HCT116 (cell line): ENCODE data around the gene RAB3GAP2.

Experiments
- ATF3 ChIP-seq: IDR thresholded peaks from 2 replicates; pipeline ENCODE4 v1.6.1; 2012
- CEBPB ChIP-seq: IDR thresholded peaks from 2 replicates; pipeline ENCODE4 v1.6.1; 2012; ENCODE audit warnings: low read depth
- EZH2 ChIP-seq: fragments of 200-600 bp; sonication (generic); IDR thresholded peaks from 2 replicates; pipeline ENCODE4 v1.6.1; 2017; ENCODE audit warnings: antibody characterized with exemption, mixed run types
- EZH2phosphoT487 ChIP-seq: fragments of 200-600 bp; IDR thresholded peaks from 2 replicates; pipeline ENCODE4 v1.6.1; 2018; ENCODE audit warnings: antibody characterized with exemption, borderline replicate concordance
- FOSL1 ChIP-seq: IDR thresholded peaks from 2 replicates; pipeline ENCODE4 v1.6.1; 2012; ENCODE audit warnings: low read depth
- POLR2A ChIP-seq: IDR thresholded peaks from 2 replicates; pipeline ENCODE4 v1.7.0; 2011; ENCODE audit warnings: borderline replicate concordance; ENCODE audit not compliant: insufficient read depth, insufficient read length; ENCODE audit errors: extremely low read depth
- POLR2AphosphoS5 ChIP-seq: IDR thresholded peaks from 2 replicates; pipeline ENCODE4 v1.6.1; 2011; ENCODE audit warnings: mild to moderate bottlenecking, low read depth, low read length, moderate library complexity
- RAD21 ChIP-seq: IDR thresholded peaks from 2 replicates; pipeline ENCODE4 v1.6.1; 2012; ENCODE audit warnings: low read depth, mild to moderate bottlenecking
- REST ChIP-seq: IDR thresholded peaks from 2 replicates; pipeline ENCODE4 v1.6.1; 2012; ENCODE audit warnings: low read depth
- TCF7L2 ChIP-seq: IDR thresholded peaks from 2 replicates; pipeline ENCODE4 v1.7.0; 2011; ENCODE audit warnings: borderline replicate concordance, inconsistent platforms; ENCODE audit not compliant: insufficient read depth, insufficient read length; ENCODE audit errors: extremely low read depth
- YY1 ChIP-seq: IDR thresholded peaks from 2 replicates; pipeline ENCODE4 v1.6.1; 2011; ENCODE audit warnings: low read length, low read depth, moderate library complexity, mild to moderate bottlenecking; ENCODE audit not compliant: insufficient replicate concordance; ENCODE audit errors: extremely low read depth
- ZNF274 ChIP-seq: fragments of 200-500 bp; sonication (Bioruptor generic); IDR thresholded peaks from 2 replicates; pipeline ENCODE4 v1.6.1; 2014; ENCODE audit warnings: mild to moderate bottlenecking, low read depth, low read length, inconsistent platforms
- TF ChIP-seq, protein P1 (sequence below), 3 experiments: fragments of 200-600 bp in 1 of 3; sonication (generic) in 1 of 3; IDR thresholded peaks in 2 of 3; conservative IDR thresholded peaks in 1 of 3; 2 replicates each; pipeline ENCODE4 v1.5.1; 2012 to 2017; ENCODE audit warnings: low read depth in 2 of 3, low read length in 2 of 3, antibody characterized with exemption in 1 of 3, borderline replicate concordance in 1 of 3, control low read depth in 1 of 3, mild to moderate bottlenecking in 1 of 3, mixed read lengths in 1 of 3, mixed run types in 1 of 3, moderate library complexity in 1 of 3; ENCODE audit not compliant: insufficient read depth in 1 of 3

DNA sequence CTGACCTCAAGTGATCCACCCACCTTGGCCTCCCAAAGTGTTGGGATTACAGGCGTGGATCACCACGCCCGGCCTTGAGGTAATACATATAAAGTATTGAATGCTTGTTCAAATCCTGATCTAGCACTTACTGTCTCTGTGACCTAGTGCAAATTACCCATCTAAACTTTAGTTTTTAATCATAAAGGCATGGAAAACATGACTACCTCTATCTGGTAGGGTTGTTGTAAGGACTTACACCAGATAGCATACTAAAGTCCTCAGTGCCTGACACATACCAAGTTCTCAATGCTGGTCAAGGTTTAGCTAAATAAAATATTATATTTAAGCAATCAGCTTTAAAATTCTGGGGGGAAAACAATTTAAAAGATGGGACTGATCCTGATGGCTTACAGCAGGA is 38.3 kb downstream of the RAB3GAP2 start:
- TF ChIP-seq POLR2A (no peak), REST (no peak), EZH2phosphoT487 (no peak), ZNF274 (no peak), CEBPB (no peak), TCF7L2 (no peak), RAD21 (no peak), EZH2 (no peak), POLR2AphosphoS5 (no peak), YY1 (no peak), ATF3 (no peak), FOSL1 (no peak)
- TF ChIP-seq, protein P1, sequence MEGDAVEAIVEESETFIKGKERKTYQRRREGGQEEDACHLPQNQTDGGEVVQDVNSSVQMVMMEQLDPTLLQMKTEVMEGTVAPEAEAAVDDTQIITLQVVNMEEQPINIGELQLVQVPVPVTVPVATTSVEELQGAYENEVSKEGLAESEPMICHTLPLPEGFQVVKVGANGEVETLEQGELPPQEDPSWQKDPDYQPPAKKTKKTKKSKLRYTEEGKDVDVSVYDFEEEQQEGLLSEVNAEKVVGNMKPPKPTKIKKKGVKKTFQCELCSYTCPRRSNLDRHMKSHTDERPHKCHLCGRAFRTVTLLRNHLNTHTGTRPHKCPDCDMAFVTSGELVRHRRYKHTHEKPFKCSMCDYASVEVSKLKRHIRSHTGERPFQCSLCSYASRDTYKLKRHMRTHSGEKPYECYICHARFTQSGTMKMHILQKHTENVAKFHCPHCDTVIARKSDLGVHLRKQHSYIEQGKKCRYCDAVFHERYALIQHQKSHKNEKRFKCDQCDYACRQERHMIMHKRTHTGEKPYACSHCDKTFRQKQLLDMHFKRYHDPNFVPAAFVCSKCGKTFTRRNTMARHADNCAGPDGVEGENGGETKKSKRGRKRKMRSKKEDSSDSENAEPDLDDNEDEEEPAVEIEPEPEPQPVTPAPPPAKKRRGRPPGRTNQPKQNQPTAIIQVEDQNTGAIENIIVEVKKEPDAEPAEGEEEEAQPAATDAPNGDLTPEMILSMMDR (IDR thresholded peaks at IDR 0.05 in 2 of 3, conservative IDR thresholded peaks at IDR 0.05 in 1 of 3; ENCODE audit: borderline replicate concordance in 1 of 3, insufficient read depth in 1 of 3, low read depth in 2 of 3, low read length in 2 of 3) = no peak
